Measurements from ENCODE around the gene PF4V1.
"Not testable (repeated sequence)": the region's sequence is repeated elsewhere in the genome, so short reads cannot be mapped to it uniquely, and the experiment has no call there.

Gene PF4V1

GRCh38 chr4:73870768-73871167 is 17.7 kb downstream of the PF4V1 start:
- DNase-seq (ENCODE audit: low read depth in 2 of 2): no peak

GRCh38 chr4:73871511-73872310 is 18.6 kb downstream of the PF4V1 start:
- DNase-seq (ENCODE audit: low read depth in 2 of 2): no peak

- no peak for DNase-seq (ENCODE audit: low read depth in 2 of 2)
Observed at GRCh38 chr4:73872316-73873108, 19.4 kb downstream of the PF4V1 start.

DNA sequence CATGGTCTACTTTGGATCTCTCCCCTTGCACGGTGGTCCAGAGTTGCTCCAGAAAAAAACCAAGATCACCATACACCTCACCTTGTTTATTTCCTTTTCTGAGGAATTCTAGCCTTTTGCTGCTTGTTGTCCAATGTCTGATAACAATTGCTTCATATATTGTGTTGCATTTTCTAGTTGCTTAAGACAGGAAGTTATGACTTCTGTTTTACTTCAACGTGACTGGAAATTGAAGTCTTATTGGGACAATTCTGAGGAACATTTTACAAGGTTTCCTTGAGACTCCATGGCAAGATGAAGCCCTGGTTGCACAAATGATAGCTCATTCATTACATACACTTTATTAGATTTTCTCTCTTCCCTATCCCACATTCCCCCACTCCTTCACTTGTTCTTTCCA is 21.3 kb downstream of the PF4V1 start:
- DNase-seq (ENCODE audit: low read depth in 2 of 2): no peak

- DNase-seq (ENCODE audit: low read depth in 2 of 2): no peak
Observed at GRCh38 chr4:73875401-73875800, 22.3 kb downstream of the PF4V1 start.

DNA sequence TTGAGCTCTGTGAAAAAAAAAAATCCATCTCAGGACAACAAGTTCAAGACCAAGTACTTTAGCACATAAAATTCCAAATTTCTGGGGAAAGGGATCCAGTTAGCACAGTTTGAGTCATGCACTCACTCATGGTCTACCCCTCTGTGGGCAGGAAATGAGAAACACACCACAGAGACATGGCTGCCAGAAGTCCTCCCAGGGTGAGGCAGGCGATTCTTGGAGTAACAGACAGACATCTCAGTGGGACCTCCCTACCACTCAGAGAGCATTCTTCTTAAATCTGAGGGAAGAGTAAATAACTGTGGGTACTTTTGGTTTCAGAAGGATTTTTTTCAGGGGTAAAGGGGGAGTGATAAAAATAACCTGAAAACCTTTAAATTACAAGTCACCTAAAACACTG is 30.2 kb downstream of the PF4V1 start:
- no peak for DNase-seq (ENCODE audit: low read depth in 2 of 2)

DNA sequence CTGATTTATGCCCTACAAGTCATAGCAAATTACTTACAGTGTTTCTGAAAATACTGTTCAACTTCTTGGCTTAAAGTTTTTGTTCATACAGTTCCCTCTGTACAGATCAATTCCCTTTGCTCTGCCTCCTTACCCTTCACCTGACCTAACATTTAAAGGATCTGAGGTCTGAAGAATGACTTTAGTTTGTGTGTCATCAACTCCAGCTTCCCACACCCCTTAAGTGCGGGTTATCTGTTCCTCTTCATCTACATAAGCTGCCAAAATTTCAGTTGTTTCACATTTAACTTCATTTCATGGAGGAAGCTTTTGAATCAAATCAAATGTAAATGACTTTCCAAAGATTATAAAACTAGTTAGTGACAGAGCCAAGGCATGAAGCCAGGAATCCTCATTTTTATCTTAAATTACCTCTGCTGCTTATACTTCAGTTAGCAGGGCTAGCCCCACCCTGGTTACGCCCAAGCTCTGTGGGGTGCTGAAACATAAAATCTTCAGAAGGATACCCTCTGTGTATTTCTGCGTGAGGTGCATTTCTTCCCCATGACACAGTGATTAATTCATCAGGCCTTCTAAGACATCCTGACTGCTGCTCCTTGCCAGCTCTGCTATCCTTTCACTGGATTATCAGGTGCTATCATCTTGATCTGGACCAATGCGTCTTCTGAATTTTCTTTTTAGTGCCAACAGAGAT is 32.6 kb downstream of the PF4V1 start:
- no peak for DNase-seq (ENCODE audit: low read depth in 2 of 2)

DNA sequence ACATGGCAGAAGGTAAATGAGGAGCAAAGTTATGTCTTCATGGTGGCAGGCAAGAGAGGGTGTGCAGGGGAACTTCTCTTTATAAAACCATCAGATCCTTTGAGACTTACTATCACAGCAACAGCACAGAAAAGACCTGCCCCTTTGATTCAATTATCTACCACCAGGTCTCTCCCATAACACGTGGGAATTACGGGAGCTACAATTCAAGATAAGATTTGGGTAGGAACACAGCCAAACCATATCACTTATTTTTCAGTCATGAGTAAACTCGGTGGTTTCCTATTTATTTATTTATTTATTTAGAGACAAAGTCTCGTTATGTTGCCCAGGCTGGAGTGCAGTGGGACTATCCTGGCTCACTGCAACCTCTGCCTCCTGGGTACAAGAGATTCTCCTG is 38.2 kb downstream of the PF4V1 start:
- DNase-seq (ENCODE audit: low read depth in 2 of 2): no peak

DNA sequence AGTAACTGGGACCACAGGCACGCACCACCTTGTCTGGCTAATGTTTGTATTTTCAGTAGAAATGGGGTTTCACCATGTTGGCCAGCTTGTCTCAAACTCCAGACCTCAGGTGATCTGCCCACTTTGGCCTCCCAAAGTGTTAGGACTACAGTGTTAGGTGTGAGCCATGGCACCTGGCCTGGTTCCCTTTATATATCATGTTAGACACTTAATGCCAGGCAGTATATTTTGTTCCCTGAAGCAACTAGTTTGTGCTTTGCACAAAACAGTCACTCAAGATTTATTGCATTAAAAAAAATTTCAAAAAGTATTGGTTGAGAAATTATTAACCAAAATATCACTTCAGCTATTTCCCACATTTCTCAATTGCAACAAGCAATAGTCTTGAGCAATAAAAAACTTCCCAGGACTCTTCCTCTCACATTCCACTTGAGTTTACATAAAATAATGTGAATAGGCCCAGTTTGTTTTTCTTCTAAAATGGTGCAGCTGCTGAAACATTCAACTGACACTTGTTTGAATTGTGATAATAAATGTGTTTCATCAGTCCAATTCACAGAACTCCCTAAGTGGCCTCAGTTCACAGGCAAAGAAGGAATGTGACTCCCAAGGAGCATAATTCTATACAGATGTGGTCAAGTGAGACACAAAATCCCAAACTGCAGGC is 38.8 kb downstream of the PF4V1 start:
- no peak for DNase-seq (ENCODE audit: low read depth in 2 of 2)

DNA sequence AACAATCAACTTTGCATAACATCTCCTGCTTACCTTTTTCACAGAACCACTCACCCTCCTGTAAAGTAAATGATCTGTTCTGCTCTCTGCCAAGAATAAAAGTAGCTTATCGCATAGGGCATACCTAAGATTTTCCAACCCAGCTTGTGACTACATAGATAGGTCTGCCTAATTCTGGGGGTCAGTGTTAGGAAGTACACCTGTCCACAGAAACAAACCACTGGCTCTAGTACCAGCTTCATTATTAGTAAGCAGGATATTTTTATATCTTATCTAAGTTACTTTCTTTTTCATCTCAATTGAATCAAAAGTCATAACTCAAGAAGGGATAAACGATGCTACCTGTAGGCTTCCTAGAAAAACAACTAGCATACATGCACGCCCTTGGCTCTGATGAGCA is 39.9 kb downstream of the PF4V1 start:
- no peak for DNase-seq (ENCODE audit: low read depth in 2 of 2)

GRCh38 chr4:73894001-73894400 is 40.9 kb downstream of the PF4V1 start:
- no peak for DNase-seq (ENCODE audit: low read depth in 2 of 2)

- DNase-seq (ENCODE audit: low read depth in 2 of 2): no peak
Observed at GRCh38 chr4:73895201-73896175, 42.4 kb downstream of the PF4V1 start.

GRCh38 chr4:73896416-73896815 is 43.3 kb downstream of the PF4V1 start:
- DNase-seq (ENCODE audit: low read depth in 2 of 2): no peak

- no peak for DNase-seq (ENCODE audit: low read depth in 2 of 2)
Observed at GRCh38 chr4:73897380-73898136, 44.5 kb downstream of the PF4V1 start.

GRCh38 chr4:73899338-73899737 is 46.2 kb downstream of the PF4V1 start:
- not testable (repeated sequence) for DNase-seq (ENCODE audit: low read depth in 2 of 2)

- DNase-seq (ENCODE audit: low read depth in 2 of 2): no peak
Observed at GRCh38 chr4:73901031-73901430, 47.9 kb downstream of the PF4V1 start.

DNA sequence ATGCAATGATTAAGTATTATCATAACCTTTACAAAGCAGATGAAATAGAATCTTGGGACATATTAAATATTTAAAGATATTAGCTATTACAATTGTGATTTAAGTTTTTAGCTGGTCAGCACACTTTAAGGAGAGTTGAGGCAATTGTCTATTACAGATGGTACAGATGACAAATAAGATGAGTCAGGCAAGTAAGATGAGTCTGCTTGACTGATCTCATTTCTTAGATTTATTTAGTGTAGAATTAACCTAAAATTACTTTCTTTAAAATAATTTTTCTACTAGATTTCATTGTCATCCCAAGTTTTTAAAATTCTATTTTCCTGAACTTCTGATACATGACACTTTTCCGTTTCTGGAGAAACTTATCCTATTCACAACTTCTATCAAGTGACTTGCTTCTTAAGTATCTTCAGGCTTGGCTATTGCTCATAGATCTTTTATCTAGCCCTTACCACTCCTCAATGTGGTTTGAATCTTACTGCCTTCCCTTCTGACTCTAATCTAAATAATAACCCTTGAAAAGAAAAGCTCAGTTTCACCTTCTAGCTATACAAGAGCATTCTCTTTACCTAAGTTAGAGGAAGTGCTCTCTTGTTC is 49.0 kb downstream of the PF4V1 start:
- no peak for DNase-seq (ENCODE audit: low read depth in 2 of 2)

- no peak for DNase-seq (ENCODE audit: low read depth in 2 of 2)
Observed at GRCh38 chr4:73902817-73903547, 49.9 kb downstream of the PF4V1 start.

Data from stimulated activated CD8-positive, alpha-beta memory T cell treated with anti-CD3 and anti-CD28 coated beads, Interleukin-7, amount 100 ng/mL, for 4 hours (primary cell).